CD4-positive, alpha-beta T cell (primary cell): ENCODE measurements around the gene HECTD4. TPM values are rescaled to one million over a fixed set of nuclear protein-coding genes. Genes with fewer than 3 reads are reported as not detected.

Source experiments
- ATAC-seq: fragments of 200-7000 bp; cut with Tn5 transposase; one replicate; pipeline ENCODE4 v1.10.0; 2022; ENCODE audit warnings: mild to moderate bottlenecking; ENCODE audit not compliant: poor library complexity
- CTCF ChIA-PET: fragments of 350-600 bp; sonication (Branson Sonifier 250); formaldehyde crosslinking; loops from one replicate; lab custom pipeline; 2021; ENCODE audit warnings: antibody characterized with exemption, inconsistent platforms; lab: Charles Lee
- POLR2A ChIA-PET: fragments of 350-600 bp; sonication (Branson Sonifier 250); formaldehyde crosslinking; loops from one replicate; lab custom pipeline; 2021; ENCODE audit warnings: antibody characterized with exemption, inconsistent platforms; lab: Charles Lee
- DNase-seq, 14 experiments: peaks; one replicate each; pipeline ENCODE4 v3.0.0-alpha.2; 2013 to 2020; ENCODE audit warnings: mixed read lengths in 2 of 14
- H3K27ac ChIP-seq, 2 donors: one replicate each; pipeline versions ENCODE4 v1.5.1 to v1.7.0; 2013; ENCODE audit warnings: low read length in 2 of 2, low read depth in 1 of 2, mild to moderate bottlenecking in 1 of 2
- H3K27me3 ChIP-seq, 2 experiments: 1 replicate in 1 of 2; 2 replicates in 1 of 2; pipeline versions ENCODE4 v1.6.1 to v1.7.0; 2013; ENCODE audit warnings: low read length in 2 of 2, control low read depth in 1 of 2, mild to moderate bottlenecking in 1 of 2, moderate library complexity in 1 of 2; ENCODE audit not compliant: insufficient read depth in 2 of 2, control insufficient read depth in 1 of 2
- H3K36me3 ChIP-seq: one replicate; pipeline ENCODE4 v1.6.1; 2013; ENCODE audit warnings: low read length, control low read depth; ENCODE audit not compliant: insufficient read depth
- H3K4me1 ChIP-seq: one replicate; pipeline ENCODE4 v1.6.1; 2013; ENCODE audit warnings: low read length, control low read depth; ENCODE audit not compliant: insufficient read depth
- H3K4me3 ChIP-seq: one replicate; pipeline ENCODE4 v1.5.1; 2013; ENCODE audit warnings: mild to moderate bottlenecking, low read length, moderate library complexity
- H3K9me3 ChIP-seq, 2 experiments: 1 replicate in 1 of 2; 2 replicates in 1 of 2; pipeline versions ENCODE4 v1.6.1 to v1.7.0; 2013; ENCODE audit warnings: low read length in 2 of 2, mild to moderate bottlenecking in 2 of 2, control low read depth in 1 of 2, moderate library complexity in 1 of 2; ENCODE audit not compliant: control insufficient read depth in 1 of 2, insufficient read depth in 1 of 2
- H3K27ac Mint-ChIP-seq: one replicate; pipeline ENCODE4 v1.8.0; 2020; ENCODE audit warnings: mixed read lengths
- H3K27me3 Mint-ChIP-seq: one replicate; pipeline ENCODE4 v1.8.0; 2021; ENCODE audit warnings: mixed read lengths
- H3K36me3 Mint-ChIP-seq: one replicate; pipeline ENCODE4 v1.8.0; 2021; ENCODE audit warnings: low read depth, mixed read lengths
- H3K4me1 Mint-ChIP-seq: one replicate; pipeline ENCODE4 v1.8.0; 2021; ENCODE audit warnings: low read depth, mixed read lengths
- H3K4me3 Mint-ChIP-seq: one replicate; pipeline ENCODE4 v1.8.0; 2020; ENCODE audit warnings: mild to moderate bottlenecking, mixed read lengths
- H3K9me3 Mint-ChIP-seq: one replicate; pipeline ENCODE4 v1.8.0; 2020; ENCODE audit warnings: mixed read lengths
- CTCF ChIP-seq: fragments of 200-600 bp; IDR thresholded peaks from one replicate; pipeline ENCODE4 v1.8.0; 2022; ENCODE audit warnings: antibody characterized with exemption, mild to moderate bottlenecking
- intact Hi-C, 2 experiments: fragments of 100-400 bp; cut with DNase I in 1 of 2; cut with micrococcal nuclease in 1 of 2; formaldehyde crosslinking; loops; one replicate each; pipeline versions ENCODE4 v1.15.1 to v1.9.0; 2023 to 2025; cut with DNase I, micrococcal nuclease
- polyA plus RNA-seq, 2 donors: library from polyadenylated mRNA; unstranded; fragments of 120-200 nt; gene quantifications; one replicate each; pipeline ENCODE4 v1.2.1, GENCODE V29; 2013
- total RNA-seq, 174 experiments: library from RNA in 2 of 174; stranded (reverse) in 2 of 174; gene quantifications; one replicate each; pipeline ENCODE4 v1.2.3 and lab custom pipeline; 2021 to 2026

The HECTD4 gene
- total RNA-seq (10 to 100 TPM; 40.2 to 43.3 TPM), total RNA-seq (lab: John Stamatoyannopoulos, UW) (38.0 to 246 (median 92.8) reads per million in 172 experiments)
- polyA plus RNA-seq (2013, experiment 1 of 2): 24.0 TPM
- polyA plus RNA-seq (2013, experiment 2 of 2): 35.2 TPM

- Histone ChIP-seq H3K4me3 (peak within 1 kb of the TSS; percentile 81), H3K4me1 (peaks cover 19% of the 10 kb centered on the region), H3K9me3 (no peaks in the 10 kb centered on the region), H3K27me3 (no peaks in the 10 kb centered on the region), H3K36me3 (no peaks in the 10 kb centered on the region), H3K27ac (peak within 1 kb of the TSS; percentile 44 to 62)
- ATAC-seq: peak; percentile 98
- H3K36me3 Mint-ChIP-seq: peaks cover 4% of the 10 kb centered on the region
- H3K4me1 Mint-ChIP-seq: peaks cover 26% of the 10 kb centered on the region
- TF ChIP-seq CTCF: no peak
- peak within 1 kb of the TSS; percentile 85 for H3K27ac Mint-ChIP-seq
- CTCF ChIA-PET: no interaction called here
- POLR2A ChIA-PET: no interaction called here
- intact Hi-C loops: loop anchor here in 1 of 2 experiments (2.0 to 10.0 kb wide), 4 partner anchors 27 to 697 kb away; partner anchors contain the start of genes ACAD10, BRAP, ERP29 and NAA25
- H3K4me3 Mint-ChIP-seq: peak within 1 kb of the TSS; percentile 99
- DNase-seq: peak; percentile 81 to 97 (median 92)
- H3K9me3 Mint-ChIP-seq: no peaks in the 10 kb centered on the region
- H3K27me3 Mint-ChIP-seq: no peaks in the 10 kb centered on the region
Measured at GRCh38 chr12:112381883-112382796, at the start of gene HECTD4. TSS of gene HECTD4 (minus strand) at chr12:112382431. CDS start at chr12:112382128, 303 bp downstream.

- no peak for DNase-seq
- intact Hi-C loops: no loop called here
- no peak for TF ChIP-seq CTCF
- no peaks in the 10 kb centered on the region for H3K36me3 ChIP-seq
- no peak overlapping the region for H3K4me3 Mint-ChIP-seq
- no peak overlapping the region for H3K27ac Mint-ChIP-seq
- H3K36me3 Mint-ChIP-seq: peaks cover 21% of the 10 kb centered on the region
- H3K9me3 Mint-ChIP-seq: no peaks in the 10 kb centered on the region
- H3K4me1 ChIP-seq: peaks cover 11% of the 10 kb centered on the region
- no peak overlapping the region for H3K27ac ChIP-seq
- peaks cover 27% of the 10 kb centered on the region for H3K4me1 Mint-ChIP-seq
- ChIA-PET POLR2A (interaction anchor here (1.2 kb wide), 1 partner anchor 14 kb away, joined by 3 read pairs; no protein-coding TSS in a partner anchor), CTCF (no interaction called here)
- no peak overlapping the region for H3K4me3 ChIP-seq
- no peaks in the 10 kb centered on the region for H3K27me3 Mint-ChIP-seq
- H3K9me3 ChIP-seq: no peaks in the 10 kb centered on the region
- H3K27me3 ChIP-seq: no peaks in the 10 kb centered on the region
- no peak for ATAC-seq
Measured at GRCh38 chr12:112431965-112432364, 49.7 kb upstream of the HECTD4 start.

GRCh38 chr12:112430929-112431328 is 48.7 kb upstream of the HECTD4 start:
- POLR2A ChIA-PET: no interaction called here

More at GRCh38 chr12:112430929-112431328, 48.7 kb upstream of the HECTD4 start:
- H3K4me3 Mint-ChIP-seq: no peak overlapping the region
- ATAC-seq (no peak), DNase-seq (no peak)
- H3K27ac Mint-ChIP-seq: peak overlapping the region; percentile 18
- Histone ChIP-seq H3K4me1 (peaks cover 15% of the 10 kb centered on the region), H3K27me3 (no peaks in the 10 kb centered on the region), H3K9me3 (no peaks in the 10 kb centered on the region), H3K4me3 (no peak overlapping the region), H3K27ac (no peak overlapping the region), H3K36me3 (no peaks in the 10 kb centered on the region)
- intact Hi-C loops: no loop called here
- H3K27me3 Mint-ChIP-seq: no peaks in the 10 kb centered on the region
- peaks cover 21% of the 10 kb centered on the region for H3K36me3 Mint-ChIP-seq
- H3K9me3 Mint-ChIP-seq: no peaks in the 10 kb centered on the region
- no peak for TF ChIP-seq CTCF
- H3K4me1 Mint-ChIP-seq: peaks cover 23% of the 10 kb centered on the region
- CTCF ChIA-PET: interaction anchor here (1.0 kb wide), 1 partner anchor 43 kb away, joined by 3 read pairs; no protein-coding TSS in a partner anchor
